HFFc6 (cell line): Measurements from ENCODE around the gene TTC39A. TPM values are rescaled to one million over a fixed set of nuclear protein-coding genes. Genes with fewer than 3 reads are reported as not detected.
"Not testable (repeated sequence)": the region's sequence is repeated elsewhere in the genome, so short reads cannot be mapped to it uniquely, and the experiment has no call there.

Experiments used
- DNase-seq: peaks from one replicate; pipeline ENCODE4 v3.0.0-alpha.2; 2018
- H3K27ac Mint-ChIP-seq: 2 replicates; pipeline ENCODE4 v1.8.0; 2020; ENCODE audit warnings: mild to moderate bottlenecking, mixed read lengths
- H3K27me3 Mint-ChIP-seq: 2 replicates; pipeline ENCODE4 v1.8.0; 2021; ENCODE audit warnings: mild to moderate bottlenecking, moderate library complexity, mixed read lengths; ENCODE audit not compliant: insufficient read depth
- H3K36me3 Mint-ChIP-seq: 2 replicates; pipeline ENCODE4 v1.8.0; 2021; ENCODE audit warnings: low read depth, mixed read lengths
- H3K4me1 Mint-ChIP-seq: 2 replicates; pipeline ENCODE4 v1.8.0; 2020; ENCODE audit warnings: low read depth, mixed read lengths
- H3K4me3 Mint-ChIP-seq: 2 replicates; pipeline ENCODE4 v1.8.0; 2020; ENCODE audit warnings: mild to moderate bottlenecking, moderate library complexity, mixed read lengths
- H3K9me3 Mint-ChIP-seq: 2 replicates; pipeline ENCODE4 v1.8.0; 2020; ENCODE audit warnings: mild to moderate bottlenecking, mixed read lengths
- CTCF ChIP-seq: fragments of 200-600 bp; sonication (generic); IDR thresholded peaks from 2 replicates; pipeline ENCODE4 v1.5.0; 2021; ENCODE audit warnings: antibody characterized with exemption, mild to moderate bottlenecking
- total RNA-seq, 6 experiments: library from RNA; stranded (reverse); fragmentation: NEBNext Ultra II Directional; extraction: Animal tissue kit (Norgen Biotek cat#: 25700); gene quantifications; 2 replicates in 1 of 6; 3 replicates in 5 of 6; pipeline ENCODE4 v1.2.3, GENCODE V29; 2021

TTC39A gene
- total RNA-seq, 6 experiments from 2014 or later = 0.10 to 0.52 (median 0.17) TPM; not detected in 2

DNA sequence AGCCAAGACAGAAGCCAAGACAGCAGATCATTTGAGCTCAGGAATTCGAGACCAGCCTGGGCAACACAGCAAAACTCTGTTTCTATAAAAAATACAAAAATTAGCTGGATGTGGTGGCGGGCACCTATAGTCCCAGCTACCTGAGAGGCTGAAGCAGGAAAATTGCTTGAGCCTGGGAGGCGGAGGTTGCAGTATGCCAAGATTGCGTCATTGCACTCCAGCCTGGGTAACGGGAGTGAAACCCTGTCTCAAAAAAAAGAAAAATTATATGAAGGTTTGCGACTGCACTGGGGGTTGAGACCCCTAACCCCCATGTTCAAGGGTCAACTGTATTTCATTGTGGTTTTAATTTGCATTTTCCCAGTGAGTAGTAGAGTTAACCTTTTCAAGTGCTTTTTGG lies 78.0 kb downstream of the TTC39A start:
- DNase-seq = no peak
- Mint-ChIP-seq H3K27me3 (no peaks in the 10 kb centered on the region), H3K4me1 (peaks cover 21% of the 10 kb centered on the region), H3K9me3 (no peaks in the 10 kb centered on the region), H3K36me3 (no peaks in the 10 kb centered on the region; the same call in 1 of the 2 replicates), H3K27ac (no peak overlapping the region), H3K4me3 (no peak overlapping the region)
- no peak for TF ChIP-seq CTCF

DNA sequence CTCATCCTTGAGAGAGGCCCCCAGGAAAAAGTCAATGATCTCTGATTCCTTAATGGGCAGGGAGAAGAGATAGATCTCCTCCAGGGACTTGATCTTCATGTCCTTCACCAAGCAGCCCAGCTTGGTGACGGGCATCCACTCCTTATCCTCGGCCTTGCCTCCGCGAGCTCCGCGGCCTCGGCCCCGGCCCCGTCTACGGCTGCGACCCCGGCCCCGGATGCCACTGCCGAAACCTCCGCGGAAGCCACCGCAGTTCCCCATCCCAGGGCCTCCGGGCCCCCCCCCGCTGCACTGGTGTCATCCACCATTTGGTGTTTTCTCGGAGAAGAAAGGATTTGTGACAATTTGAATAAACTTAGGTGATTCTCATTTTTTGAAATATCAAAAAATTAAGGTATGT lies 79.2 kb downstream of the TTC39A start:
- DNase-seq, H3K36me3 Mint-ChIP-seq, H3K27me3 Mint-ChIP-seq, H3K4me3 Mint-ChIP-seq, H3K27ac Mint-ChIP-seq, H3K9me3 Mint-ChIP-seq: not testable (repeated sequence)
- peaks cover 19% of the 10 kb centered on the region for H3K4me1 Mint-ChIP-seq

- H3K4me1 Mint-ChIP-seq = peaks cover 15% of the 10 kb centered on the region
- H3K9me3 Mint-ChIP-seq, H3K27ac Mint-ChIP-seq, H3K4me3 Mint-ChIP-seq, H3K27me3 Mint-ChIP-seq, H3K36me3 Mint-ChIP-seq, DNase-seq: not testable (repeated sequence)
These were observed 79.6 kb downstream of the TTC39A start for GRCh38 chr1:51250729-51251128.

- Mint-ChIP-seq H3K27ac (no peak overlapping the region), H3K4me1 (peaks cover 12% of the 10 kb centered on the region; the same call in 1 of the 2 replicates), H3K27me3 (peaks cover 5% of the 10 kb centered on the region), H3K36me3 (no peaks in the 10 kb centered on the region; the same call in 1 of the 2 replicates), H3K4me3 (no peak overlapping the region), H3K9me3 (no peaks in the 10 kb centered on the region)
- TF ChIP-seq CTCF = no peak
- no peak for DNase-seq
These were observed 80.9 kb downstream of the TTC39A start for GRCh38 chr1:51249445-51249844.

GRCh38 chr1:51247499-51247898 lies 82.9 kb downstream of the TTC39A start:
- peaks cover 14% of the 10 kb centered on the region for H3K4me1 Mint-ChIP-seq
- no peak for DNase-seq
- no peak for TF ChIP-seq CTCF
- H3K9me3 Mint-ChIP-seq = no peaks in the 10 kb centered on the region
- peaks cover 5% of the 10 kb centered on the region for H3K27me3 Mint-ChIP-seq
- H3K27ac Mint-ChIP-seq = no peak overlapping the region
- no peak overlapping the region for H3K4me3 Mint-ChIP-seq
- no peaks in the 10 kb centered on the region; the same call in 1 of the 2 replicates for H3K36me3 Mint-ChIP-seq

GRCh38 chr1:51247022-51247421 lies 83.3 kb downstream of the TTC39A start:
- H3K27me3 Mint-ChIP-seq = peaks cover 5% of the 10 kb centered on the region
- H3K4me1 Mint-ChIP-seq = peaks cover 15% of the 10 kb centered on the region
- no peaks in the 10 kb centered on the region for H3K9me3 Mint-ChIP-seq
- H3K36me3 Mint-ChIP-seq = no peaks in the 10 kb centered on the region; the same call in 1 of the 2 replicates
- no peak overlapping the region for H3K27ac Mint-ChIP-seq
- no peak for TF ChIP-seq CTCF
- DNase-seq = no peak
- H3K4me3 Mint-ChIP-seq = no peak overlapping the region

DNA sequence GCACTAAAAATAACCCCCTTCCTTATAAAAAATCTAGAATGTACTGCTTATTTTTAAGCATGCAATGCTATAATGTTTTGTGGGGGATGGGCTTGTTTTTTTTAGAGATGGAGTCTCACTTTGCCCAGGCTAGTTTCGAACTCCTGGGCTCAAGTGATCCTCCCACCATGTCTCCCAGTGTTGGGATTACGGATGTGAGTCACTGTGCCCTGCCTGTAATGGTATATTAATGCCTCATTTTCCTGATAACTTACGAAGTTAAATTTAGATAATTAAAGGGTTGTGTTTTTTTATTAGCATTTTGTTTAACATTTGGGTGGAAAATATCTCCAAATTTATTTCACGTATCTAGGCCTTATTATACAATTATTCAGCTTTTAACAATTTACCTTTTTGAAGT lies 87.8 kb downstream of the TTC39A start:
- peaks cover 18% of the 10 kb centered on the region for H3K4me1 Mint-ChIP-seq

More for the DNA sequence above, 87.8 kb downstream of the TTC39A start:
- H3K4me3 Mint-ChIP-seq = no peak overlapping the region
- H3K27me3 Mint-ChIP-seq = peaks cover 5% of the 10 kb centered on the region
- no peaks in the 10 kb centered on the region for H3K36me3 Mint-ChIP-seq
- H3K9me3 Mint-ChIP-seq = no peaks in the 10 kb centered on the region
- H3K27ac Mint-ChIP-seq = no peak overlapping the region
- no peak for DNase-seq
- TF ChIP-seq CTCF = no peak
